ENCODE measurements around the gene SORCS2.

Gene SORCS2

DNA sequence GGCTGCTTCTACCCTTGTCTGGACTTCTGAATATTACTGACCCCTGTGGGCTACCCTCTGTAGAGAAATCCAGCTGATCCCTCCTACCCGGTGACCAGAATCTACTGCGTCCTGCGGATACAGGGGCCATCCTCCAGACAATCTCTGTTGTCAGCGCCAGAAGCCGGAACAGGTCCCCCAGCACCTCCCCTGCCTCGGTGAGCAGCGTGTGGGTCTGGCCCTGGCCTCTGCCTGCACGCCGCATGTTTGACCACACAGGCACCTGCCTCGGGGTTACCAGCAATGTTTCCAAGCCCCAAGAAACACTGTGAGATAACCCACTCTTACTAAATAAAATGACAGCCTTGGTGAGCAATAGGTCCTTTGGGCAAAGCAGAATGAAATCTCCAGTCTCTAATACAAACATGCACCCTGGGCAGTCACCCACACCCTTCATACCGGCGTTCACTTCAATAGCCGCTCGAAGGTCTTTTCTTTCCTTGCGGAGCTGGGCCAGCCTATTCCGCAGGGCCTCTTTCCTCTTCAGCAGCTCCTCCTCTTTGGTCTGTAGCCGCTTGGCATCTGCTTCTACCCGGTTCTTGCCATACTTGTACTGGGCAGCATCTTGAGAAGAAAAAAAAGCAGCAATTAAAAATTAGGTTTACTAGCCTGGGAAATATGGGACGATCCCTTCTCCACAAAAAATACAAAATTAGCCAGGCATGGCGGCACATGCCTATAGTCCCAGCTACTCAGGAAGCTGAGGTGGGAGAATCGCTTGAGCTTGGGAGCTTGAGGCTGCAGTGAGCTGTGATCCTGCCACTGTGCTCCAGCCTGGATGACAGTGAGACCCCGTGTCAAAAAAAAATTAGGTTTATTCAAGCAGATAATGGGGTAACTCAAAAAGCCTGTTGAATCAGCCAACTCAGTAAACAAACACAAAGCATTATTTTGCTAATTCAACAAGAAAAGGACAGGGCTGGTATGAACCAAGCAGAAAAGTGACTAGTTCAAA is 582.3 kb downstream of the SORCS2 start:
- in situ Hi-C loops (cut with HindIII; ENCODE audit: low pct_unique_long_range_greater_than_20kb, low sequenced_read_pairs) = no loop called here
- TF ChIP-seq JUND (IDR thresholded peaks at IDR 0.05; ENCODE audit: low read depth) = no peak
- DNase-seq (ENCODE audit: low read depth in 1 of 2, low spot score in 1 of 2) = no peak

DNA sequence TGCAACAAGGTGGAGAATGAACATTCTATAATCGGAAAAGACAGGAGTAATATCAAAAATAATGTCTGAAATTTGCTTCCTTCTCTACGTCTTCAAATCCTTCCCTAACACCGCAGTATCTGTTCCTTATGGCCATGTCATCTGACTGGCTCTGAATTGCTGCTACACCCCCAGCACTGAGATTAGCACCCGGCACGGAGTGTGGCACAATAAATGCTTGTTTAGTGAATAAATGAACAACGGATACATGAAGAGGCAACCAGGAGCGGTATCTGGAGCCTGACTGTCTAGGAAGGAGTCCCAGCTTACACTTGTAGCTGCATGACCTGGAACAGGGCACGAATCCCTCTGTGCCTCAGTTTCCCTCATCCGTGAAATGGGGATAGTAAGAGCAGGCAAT is 583.1 kb downstream of the SORCS2 start:
- in situ Hi-C loops (cut with HindIII; ENCODE audit: low pct_unique_long_range_greater_than_20kb, low sequenced_read_pairs) = no loop called here
- no peak for DNase-seq (ENCODE audit: low read depth in 1 of 2, low spot score in 1 of 2)
- no peak for TF ChIP-seq JUND (IDR thresholded peaks at IDR 0.05; ENCODE audit: low read depth)

DNA sequence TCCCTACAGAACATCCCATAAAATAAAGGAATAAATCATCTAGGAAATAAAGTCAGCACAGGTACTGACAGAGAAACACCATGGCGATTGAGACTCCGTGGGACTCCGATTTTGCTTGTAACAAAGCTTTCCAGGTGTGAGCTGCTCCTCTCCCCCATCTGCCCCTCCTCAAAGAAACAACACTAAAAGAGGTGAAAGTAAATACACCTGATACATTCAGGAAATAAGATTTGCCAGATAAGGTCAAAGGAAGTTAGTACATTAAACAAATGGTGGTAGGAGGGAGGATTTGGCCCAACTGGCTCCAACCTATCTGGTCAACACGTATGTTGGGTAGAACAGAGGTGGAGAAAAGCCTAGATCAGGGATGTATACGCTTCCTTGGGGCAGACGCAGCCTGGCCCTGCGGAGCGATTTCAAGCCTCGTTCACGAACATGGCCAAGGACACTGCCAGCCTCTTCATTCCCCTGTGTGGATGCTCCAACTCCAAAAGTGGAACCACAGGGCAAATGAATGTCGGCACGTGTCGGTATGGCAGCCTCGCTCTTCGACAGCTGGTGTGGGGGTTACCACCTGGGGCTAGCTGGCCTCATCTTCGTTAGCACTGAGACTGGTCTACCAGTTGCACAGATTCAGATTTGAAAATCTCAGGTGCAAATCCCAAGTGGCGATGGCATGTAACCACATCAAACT is 584.8 kb downstream of the SORCS2 start:
- no peak for TF ChIP-seq JUND (IDR thresholded peaks at IDR 0.05; ENCODE audit: low read depth)
- in situ Hi-C loops (cut with HindIII; ENCODE audit: low pct_unique_long_range_greater_than_20kb, low sequenced_read_pairs) = no loop called here
- peak in 1 of 2 experiments; percentile 24 for DNase-seq (ENCODE audit: low read depth in 1 of 2, low spot score in 1 of 2)

DNA sequence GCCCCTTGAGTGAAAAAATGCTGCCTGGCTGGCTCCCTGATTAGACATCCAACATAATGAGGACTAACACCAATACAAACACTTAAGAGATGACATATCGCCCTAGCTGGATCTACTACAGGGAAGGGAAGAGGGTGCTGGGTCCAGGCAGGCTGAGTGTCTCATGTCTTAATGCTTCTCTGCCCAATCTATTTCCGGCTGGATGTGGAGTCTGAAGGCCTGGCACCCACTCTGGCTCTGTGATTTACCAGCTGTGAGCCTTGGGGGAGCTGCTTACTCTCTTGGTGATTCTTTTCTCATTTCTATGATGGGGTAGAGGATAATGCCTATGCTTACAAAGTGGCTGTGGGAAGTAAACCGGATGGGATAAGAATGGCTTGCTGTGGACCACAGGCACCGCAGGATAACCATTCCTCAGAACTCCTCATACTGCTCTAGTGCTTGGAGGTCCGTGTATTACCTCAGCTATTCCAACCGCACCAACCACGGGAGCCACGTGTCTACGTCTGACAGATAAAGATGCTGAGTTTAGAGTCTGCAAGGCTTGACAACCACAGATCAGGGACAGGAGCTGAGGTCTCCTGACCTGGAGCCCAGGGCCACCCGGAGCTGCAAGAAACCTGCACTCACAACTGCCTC is 585.7 kb downstream of the SORCS2 start:
- in situ Hi-C loops (cut with HindIII; ENCODE audit: low pct_unique_long_range_greater_than_20kb, low sequenced_read_pairs) = no loop called here
- TF ChIP-seq JUND (IDR thresholded peaks at IDR 0.05; ENCODE audit: low read depth) = no peak
- no peak for DNase-seq (ENCODE audit: low read depth in 1 of 2, low spot score in 1 of 2)

DNA sequence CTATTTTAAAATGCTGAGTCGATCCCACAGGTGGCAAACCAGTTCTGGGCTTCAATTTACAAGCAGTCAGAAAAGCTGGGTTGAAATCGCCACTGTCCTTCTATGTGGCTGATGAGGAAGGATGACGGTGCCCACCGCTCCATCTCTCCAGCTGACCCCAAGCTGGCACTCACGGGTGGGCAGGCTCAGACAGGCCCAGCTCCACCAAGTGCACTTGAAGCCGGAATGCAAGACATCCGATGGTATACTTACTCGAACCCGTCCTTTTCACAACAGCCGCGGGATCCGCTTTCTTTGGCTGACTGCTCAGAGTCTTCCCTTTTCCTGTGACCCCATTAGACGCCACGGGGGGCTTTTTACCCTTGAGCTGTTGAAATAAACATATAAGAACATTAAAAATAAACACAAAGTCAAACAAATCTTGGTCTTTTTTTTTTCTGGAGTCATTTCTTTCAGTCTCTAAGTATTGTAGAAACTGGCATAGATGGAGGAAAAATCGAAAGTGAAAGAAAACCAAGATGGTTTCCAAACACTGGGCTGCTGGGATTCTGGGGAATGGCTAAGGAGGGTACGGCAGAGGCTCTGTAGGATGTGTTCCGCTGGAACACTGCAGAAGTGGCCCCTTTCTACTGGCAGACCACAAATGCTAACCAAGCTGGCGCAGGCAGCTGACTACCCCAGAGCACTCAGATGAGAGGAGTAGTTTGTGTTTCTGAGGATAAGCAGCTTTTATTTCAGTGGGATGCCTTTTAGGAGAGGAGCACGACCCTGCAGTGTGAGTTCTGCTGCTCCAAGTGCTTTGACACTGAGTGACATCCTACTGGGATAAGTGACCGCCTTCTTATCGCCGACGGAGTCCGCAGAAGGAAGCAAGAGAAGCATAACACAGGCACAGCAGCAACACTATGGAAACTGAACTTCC is 586.4 kb downstream of the SORCS2 start:
- no peak for DNase-seq (ENCODE audit: low read depth in 1 of 2, low spot score in 1 of 2)
- in situ Hi-C loops (cut with HindIII; ENCODE audit: low pct_unique_long_range_greater_than_20kb, low sequenced_read_pairs) = no loop called here
- TF ChIP-seq JUND (IDR thresholded peaks at IDR 0.05; ENCODE audit: low read depth) = no peak

DNA sequence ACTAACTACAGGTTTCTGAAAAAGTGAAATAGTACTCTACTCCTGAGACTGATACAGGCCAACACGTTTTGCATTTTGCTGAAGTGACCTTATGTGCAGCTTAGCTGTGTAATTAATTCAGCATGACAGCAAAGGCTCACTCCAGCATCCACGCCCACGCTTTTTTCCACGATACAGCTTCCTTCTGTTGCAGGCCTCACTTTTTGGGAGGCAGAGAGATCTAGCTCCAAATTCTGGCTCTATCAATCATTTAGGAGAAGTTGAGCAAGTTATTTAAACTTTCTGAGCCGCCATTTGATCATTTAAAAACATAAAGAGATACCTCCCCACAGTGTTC is 587.1 kb downstream of the SORCS2 start:
- TF ChIP-seq JUND (IDR thresholded peaks at IDR 0.05; ENCODE audit: low read depth) = no peak
- in situ Hi-C loops (cut with HindIII; ENCODE audit: low pct_unique_long_range_greater_than_20kb, low sequenced_read_pairs) = no loop called here
- no peak for DNase-seq (ENCODE audit: low read depth in 1 of 2, low spot score in 1 of 2)

DNA sequence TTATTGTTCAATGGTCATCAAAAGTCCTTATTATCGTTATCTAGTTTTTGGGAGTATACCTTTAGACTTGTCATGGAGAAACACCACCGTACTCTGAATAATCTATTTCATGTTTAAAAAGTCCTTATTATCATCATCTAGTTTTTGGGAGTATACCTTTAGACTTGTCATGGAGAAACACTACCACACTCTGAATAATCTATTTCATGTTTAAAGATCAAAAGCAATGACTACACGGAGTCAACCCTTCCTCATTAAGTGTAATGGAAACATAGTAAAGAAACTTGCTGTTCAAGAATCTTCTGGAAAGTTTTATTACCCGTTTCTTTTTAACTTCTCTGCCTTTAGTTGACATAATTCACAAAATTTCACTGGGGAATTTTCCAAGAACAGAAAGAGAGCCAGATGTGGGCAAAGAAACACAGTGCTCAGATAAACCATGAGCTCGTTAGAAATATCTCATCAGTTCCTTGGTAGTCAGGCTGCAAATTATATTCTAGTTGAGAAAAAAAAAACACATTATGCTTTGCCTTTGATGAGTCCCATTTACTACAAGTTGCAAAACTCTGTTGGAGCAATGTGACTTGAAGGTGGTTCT is 588.5 kb downstream of the SORCS2 start:
- DNase-seq (ENCODE audit: low read depth in 1 of 2, low spot score in 1 of 2) = no peak
- no peak for TF ChIP-seq JUND (IDR thresholded peaks at IDR 0.05; ENCODE audit: low read depth)
- in situ Hi-C loops (cut with HindIII; ENCODE audit: low pct_unique_long_range_greater_than_20kb, low sequenced_read_pairs) = no loop called here

DNA sequence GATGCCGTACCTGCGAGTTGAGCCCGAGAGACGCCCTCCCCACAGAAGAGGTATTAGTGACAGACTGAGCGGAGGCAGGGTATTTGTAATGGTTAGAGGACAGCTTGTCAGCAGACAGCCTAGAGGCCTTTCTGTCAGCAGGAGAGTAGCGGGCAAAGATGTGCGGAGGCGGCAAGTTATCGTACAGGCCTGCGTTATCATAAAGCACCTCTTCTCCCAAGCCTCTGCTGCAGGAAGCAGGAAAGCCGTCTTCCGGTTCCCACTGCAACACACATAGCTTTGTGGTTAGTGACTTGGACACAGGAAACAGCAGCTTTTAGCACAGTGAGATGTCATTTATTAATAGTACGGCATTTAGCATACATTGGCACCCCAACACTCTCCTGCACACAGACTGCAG is 589.0 kb downstream of the SORCS2 start:
- in situ Hi-C loops (cut with HindIII; ENCODE audit: low pct_unique_long_range_greater_than_20kb, low sequenced_read_pairs) = no loop called here
- no peak for TF ChIP-seq JUND (IDR thresholded peaks at IDR 0.05; ENCODE audit: low read depth)
- no peak for DNase-seq (ENCODE audit: low read depth in 1 of 2, low spot score in 1 of 2)

DNA sequence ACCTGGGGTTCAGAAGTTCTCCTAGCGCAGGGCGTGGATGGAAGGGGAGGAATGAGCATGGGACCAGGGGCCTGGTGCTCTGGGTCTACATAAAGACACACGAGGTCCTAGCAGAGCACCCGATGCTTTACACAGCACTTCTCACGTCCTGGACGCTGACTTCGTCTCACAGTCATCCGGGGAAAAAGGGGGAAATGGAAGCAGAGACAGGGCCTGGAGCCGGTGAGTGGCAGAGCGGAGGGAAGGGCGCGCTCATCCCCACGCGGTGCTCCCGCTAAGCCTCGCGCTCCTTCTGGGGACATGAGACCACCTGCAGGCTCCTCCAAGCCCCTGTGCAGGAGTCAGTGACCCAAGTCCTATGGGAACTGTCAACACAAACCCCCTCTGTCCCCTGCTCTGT is 589.7 kb downstream of the SORCS2 start:
- no peak for DNase-seq (ENCODE audit: low read depth in 1 of 2, low spot score in 1 of 2)
- no peak for TF ChIP-seq JUND (IDR thresholded peaks at IDR 0.05; ENCODE audit: low read depth)
- in situ Hi-C loops (cut with HindIII; ENCODE audit: low pct_unique_long_range_greater_than_20kb, low sequenced_read_pairs) = no loop called here

DNA sequence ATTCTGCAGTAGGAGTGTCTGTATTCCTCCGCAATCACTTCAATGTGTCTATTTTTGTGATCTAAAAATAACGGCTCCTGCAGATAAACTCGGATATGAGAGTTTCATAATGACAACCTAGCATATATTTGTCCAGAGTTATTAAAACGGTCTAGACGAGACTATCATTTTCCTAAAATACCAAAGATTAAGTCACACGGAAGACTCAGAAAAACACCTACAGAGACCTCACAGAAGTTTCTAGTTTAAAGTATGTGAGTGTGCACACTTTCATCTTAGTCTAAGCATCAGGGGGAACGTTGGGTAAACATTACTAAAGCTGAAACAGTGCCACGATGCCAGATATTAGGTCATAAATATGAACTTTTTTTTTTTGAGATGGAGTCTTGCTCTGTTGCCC is 590.4 kb downstream of the SORCS2 start:
- DNase-seq (ENCODE audit: low read depth in 1 of 2, low spot score in 1 of 2) = no peak
- in situ Hi-C loops (cut with HindIII; ENCODE audit: low pct_unique_long_range_greater_than_20kb, low sequenced_read_pairs) = no loop called here

DNA sequence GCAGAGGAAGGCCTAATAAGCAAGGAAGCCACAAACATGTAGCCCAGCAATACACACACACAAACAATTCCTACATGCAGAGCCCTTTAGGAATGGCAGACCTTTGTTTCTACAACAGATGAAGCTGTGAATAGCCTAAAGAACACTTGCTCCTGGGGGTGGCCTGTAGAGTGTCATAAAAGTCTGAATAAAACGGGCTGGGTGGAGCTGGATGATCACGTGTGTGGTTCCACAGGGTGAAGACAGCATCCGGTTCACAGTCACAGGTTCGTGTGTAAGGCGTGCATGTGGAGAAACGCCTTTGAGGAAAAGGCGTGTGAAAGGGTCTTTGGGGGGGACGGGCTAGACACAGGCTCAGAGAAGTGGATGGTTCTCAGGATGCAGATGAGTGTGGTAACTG is 591.2 kb downstream of the SORCS2 start:
- DNase-seq (ENCODE audit: low read depth in 1 of 2, low spot score in 1 of 2) = no peak
- in situ Hi-C loops (cut with HindIII; ENCODE audit: low pct_unique_long_range_greater_than_20kb, low sequenced_read_pairs) = no loop called here
- no peak for TF ChIP-seq JUND (IDR thresholded peaks at IDR 0.05; ENCODE audit: low read depth)

More for the DNA sequence above, 590.4 kb downstream of the SORCS2 start:
- TF ChIP-seq JUND (IDR thresholded peaks at IDR 0.05; ENCODE audit: low read depth) = no peak

Measured in T47D (cell line).